GM18508 (cell line): ENCODE measurements around the gene ACTG1.
"Not testable (repeated sequence)": the region's sequence is repeated elsewhere in the genome, so short reads cannot be mapped to it uniquely, and the experiment has no call there.

Experiments used
- ATAC-seq: cut with Tn5 transposase; IDR thresholded peaks from one replicate; pipeline ENCODE4 v1.9.1; 2021; ENCODE audit warnings: moderate number of reproducible peaks; ENCODE audit not compliant: insufficient read depth, unreplicated experiment

ACTG1 gene

DNA sequence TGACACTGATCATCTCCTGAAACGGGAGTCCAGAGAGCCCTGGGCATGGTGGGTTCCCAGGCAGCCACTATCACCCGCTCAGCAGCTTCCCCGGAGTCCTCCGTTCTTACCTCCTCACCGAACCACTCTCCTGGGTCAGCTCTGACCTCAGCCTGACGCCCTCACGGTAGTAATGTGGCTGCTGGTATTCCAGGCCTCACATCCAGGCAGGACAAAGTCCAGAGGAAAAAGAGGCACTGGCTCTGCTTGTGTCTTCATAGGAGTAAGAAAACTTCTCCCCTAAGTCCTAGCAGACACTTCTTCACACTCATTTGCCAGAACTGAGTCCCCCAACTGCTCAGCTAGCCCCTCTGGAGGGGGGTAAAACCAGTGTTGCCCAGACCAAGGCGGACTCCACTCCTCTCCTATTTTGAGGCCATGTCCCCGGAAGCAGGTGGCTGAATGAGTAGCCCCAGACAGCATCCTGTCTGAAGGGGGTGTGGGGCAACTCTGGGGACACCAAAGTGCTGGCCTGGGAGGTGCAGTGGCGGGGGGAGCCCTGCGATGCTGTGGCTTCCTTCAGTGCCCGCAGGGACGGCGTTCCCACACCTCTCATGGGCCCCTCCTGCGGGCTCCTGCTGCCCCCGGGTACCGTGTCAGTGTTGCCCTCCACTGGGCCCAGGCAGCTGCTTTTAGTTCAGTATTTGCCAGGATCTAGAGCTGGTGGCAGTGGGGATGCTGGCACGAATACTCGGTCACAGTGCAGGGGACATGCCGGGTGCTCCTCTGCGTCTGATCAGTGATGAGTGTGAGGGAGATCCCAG, 20.9 kb upstream of the ACTG1 start:
- ATAC-seq: no peak

GRCh38 chr17:81532490-81533287, 20.1 kb upstream of the ACTG1 start:
- no peak for ATAC-seq

DNA sequence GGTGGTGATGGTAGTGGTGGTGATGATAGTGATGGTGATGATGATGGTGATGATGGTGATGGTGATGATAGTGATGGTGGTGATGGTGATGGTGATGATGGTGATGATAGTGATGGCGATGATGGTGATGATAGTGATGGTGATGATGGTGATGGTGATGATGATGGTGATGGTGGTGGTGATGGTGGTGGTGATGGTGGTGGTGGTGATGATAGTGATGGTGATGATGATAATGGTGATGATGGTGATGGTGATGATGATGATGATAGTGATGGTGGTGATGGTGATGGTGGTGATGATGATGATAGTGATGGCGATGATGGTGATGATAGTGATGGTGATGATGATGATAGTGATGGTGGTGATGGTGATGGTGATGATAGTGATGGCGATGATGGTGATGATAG, 19.4 kb upstream of the ACTG1 start:
- not testable (repeated sequence) for ATAC-seq

DNA sequence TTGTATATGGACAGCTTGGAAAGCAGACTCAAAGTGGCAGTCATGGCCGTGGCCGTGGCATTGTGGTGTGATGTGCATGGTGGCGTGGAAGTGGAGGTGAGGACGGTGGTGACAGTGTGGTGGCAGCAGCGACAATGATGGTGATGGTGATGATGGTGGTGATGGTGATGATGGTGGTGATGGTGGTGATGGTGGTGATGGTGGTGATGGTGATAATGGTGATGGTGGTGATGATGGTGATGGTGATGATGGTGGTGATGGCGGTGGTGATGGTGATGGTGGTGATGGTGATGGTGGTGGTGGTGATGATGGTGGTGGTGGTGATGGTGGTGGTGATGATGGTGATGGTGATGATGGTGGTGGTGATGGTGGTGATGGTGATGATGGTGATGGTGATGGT, 18.4 kb upstream of the ACTG1 start:
- not testable (repeated sequence) for ATAC-seq

DNA sequence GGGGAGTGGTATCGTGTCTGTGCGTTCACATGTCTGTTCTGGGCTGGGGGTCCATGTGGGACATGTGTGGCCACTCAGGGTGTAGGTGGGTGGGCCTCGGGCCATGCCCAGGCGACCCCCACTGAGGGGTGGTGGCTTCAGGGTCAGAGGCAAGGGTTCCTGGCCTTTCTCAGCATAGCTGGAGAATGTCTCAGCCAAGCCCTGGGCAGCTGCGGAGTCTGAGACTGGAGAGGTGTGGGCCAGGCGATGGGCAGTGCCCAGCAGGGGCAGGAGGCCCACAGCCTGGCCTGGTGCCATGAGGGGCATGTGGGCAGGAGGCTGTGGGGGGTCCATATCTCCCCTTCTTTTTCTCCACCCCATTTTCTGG, 16.8 kb upstream of the ACTG1 start:
- ATAC-seq: no peak

DNA sequence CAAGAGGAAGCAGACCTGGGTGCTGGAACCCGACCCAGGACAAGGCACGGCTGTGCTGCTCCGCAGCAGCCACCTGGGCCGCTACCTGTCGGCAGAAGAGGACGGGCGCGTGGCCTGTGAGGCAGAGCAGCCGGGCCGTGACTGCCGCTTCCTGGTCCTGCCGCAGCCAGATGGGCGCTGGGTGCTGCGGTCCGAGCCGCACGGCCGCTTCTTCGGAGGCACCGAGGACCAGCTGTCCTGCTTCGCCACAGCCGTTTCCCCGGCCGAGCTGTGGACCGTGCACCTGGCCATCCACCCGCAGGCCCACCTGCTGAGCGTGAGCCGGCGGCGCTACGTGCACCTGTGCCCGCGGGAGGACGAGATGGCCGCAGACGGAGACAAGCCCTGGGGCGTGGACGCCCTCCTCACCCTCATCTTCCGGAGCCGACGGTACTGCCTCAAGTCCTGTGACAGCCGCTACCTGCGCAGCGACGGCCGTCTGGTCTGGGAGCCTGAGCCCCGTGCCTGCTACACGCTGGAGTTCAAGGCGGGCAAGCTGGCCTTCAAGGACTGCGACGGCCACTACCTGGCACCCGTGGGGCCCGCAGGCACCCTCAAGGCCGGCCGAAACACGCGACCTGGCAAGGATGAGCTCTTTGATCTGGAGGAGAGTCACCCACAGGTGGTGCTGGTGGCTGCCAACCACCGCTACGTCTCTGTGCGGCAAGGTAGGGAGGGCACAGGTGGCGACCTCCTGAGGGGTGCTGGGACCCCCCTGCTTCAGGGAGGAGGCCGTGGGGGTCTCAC, 16.2 kb upstream of the ACTG1 start:
- ATAC-seq: no peak

DNA sequence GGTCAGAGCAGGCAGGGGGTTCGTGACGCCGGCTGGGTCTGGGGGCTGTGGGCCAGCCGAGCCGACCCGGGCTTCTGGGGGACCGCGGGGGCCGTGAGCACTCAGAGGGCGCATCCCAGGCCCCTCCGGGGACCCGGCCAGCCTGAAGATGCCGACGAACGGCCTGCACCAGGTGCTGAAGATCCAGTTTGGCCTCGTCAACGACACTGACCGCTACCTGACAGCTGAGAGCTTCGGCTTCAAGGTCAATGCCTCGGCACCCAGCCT, 15.7 kb upstream of the ACTG1 start:
- ATAC-seq: no peak

DNA sequence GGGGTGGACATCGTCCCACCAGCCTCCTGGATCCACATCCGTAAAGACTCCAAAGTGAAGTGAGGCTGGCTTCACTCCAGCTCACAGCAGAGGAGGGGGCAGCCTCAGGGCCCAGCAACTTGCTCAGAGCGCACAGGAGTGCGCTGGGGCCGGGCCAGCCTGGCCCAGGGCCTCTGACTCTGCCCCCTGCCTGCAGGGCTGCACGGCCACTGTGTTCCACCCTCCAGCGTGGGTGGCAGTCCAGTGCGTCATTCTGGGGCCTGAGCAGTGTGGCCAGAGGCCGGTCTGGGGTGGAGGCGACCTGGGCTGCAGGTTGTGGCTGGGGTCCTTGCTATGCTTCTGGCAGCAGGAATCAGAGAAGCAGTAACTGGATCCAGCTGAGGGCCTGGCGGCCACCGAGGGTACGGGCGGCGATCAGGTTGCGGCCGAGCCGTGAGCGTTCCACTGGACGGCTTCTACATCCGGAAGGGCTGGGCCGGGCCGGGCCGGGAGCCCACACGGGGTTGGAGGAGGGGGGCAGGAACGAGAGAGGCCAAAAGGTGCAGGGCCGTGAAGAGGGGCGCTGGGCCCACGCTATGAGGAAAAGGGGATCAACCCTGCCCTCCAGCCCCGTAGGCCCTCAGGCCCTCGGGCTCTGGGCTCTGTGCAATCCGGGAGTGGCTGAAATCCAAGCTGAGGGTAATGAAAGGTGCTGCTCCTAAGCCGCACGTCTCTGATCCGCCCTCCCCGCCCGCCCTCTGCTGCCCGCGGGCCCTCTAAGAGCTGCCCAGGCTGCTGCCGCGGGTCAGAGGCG, 15.2 kb upstream of the ACTG1 start, which contains the start of gene FSCN2:
Gene FSCN2, plus strand, starts transcription at position 787 of the 793 bp plus-strand sequence. CDS start 155 bp downstream, outside the sequence.
- no peak for ATAC-seq

DNA sequence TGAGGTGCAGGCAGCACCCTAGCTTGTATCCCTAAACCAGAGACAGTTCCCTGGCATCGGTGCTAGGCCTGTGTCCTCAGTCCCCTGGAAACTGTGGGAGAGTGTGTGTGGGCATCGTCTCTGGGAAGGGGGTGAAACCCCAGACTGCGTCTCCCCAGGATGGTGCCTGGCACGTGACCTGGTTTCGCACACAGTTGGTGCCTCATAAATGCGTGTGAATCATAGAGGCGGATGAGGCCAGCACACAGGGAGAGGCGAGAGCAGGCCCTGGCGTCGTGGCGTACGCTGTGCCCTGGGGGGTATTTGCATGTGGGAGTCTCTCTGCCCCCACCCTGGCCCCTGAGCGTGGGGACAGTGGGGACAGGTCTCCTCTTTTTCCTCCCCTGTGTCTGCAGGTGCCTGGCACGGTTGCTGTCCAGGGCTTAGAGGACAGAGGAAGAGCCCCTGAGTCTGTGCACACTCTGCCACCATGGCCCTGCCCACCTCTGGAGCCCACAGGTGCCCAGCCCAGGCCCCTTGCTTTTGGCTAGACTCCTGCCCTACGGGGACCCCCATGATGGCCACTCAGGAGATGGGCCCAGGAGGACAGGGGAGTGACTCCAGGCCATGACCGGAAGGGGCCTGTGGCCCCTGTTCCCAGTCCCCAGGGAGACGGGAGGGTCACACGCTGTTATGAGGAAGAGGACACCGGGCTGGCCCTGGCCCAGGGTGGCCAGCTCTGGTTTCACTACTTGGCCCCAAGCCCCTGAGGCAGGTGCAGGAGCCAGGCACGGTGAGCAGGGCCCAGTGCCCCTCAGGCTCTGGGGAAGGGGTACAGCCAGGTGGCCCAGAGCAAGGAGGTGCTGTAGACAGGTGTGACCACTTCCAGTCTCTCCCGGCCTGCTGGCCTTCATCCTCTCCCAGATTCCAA, 14.3 kb upstream of the ACTG1 start:
- no peak for ATAC-seq

- no peak for ATAC-seq
Measured at GRCh38 chr17:81524865-81525159, 12.2 kb upstream of the ACTG1 start.

DNA sequence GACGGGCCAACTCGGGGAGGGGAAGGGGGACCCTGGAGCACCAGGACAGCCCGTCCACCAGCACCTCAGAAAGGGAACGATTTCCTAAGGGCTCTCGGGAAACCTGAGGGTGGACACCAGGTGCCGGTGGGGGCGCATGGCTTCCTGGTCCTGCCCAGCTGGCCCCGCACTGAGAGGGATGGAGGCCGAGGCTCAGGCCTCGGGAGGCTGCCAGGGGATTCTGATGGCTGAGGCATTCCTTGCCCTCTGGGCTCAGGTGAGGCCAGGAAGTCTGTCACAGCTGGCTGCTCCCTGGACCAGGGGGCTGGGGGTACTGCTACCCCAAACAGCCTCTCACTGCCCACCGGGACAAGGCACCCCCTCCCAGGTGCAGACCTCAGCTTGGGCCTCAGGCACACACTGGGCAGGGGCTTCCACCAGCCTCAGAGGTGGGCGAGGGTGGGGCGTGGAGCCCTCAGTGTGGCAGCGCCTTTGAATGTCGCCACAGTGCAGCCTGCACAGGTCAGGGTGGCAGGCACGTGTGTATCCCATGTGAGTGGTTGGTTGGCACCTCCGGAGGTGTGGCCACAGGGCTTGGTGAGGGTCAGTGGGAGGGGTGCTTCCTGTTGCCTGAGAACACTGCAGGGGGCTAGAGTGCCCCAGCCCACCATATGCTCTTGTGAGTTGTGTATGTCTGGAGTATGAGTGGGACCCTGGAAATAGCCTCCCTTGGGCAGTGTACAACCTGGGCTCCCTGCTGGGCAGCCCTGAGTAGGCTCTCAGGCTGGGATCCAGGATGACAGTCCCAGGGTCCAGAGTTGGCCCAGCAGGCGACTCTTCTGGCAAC, 11.7 kb upstream of the ACTG1 start:
- no peak for ATAC-seq

DNA sequence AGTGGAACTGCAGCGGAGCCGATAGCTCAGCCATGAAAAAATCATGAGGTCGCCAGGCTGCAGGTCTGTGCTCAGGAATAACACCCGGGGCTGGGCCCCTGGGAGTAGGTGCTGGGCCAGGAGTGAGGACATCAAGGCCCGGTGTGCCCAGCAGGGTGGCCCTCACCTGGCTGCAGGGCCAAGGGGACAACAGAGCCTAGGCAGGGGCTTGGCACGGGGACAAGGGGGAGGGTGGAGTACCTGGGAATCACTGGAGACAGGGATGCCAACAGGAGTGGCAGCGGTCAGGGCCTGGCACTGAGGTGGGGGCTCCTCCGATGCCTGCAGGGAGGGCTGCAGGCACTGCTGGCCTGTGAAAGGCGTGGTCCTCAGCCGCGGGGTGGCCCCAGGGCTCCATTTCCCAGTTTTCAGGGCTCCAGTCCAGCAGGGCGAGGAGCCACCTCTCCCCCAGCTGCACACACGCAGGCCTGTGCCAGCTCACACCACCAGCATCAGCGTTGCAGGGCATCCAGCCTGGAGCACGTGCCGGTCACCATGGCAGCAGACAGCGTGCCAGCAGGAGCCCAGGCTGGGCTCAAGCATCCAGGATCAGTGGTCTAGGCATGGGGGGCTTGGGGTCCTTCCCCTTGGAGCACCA, 10.9 kb upstream of the ACTG1 start:
- ATAC-seq: no peak

- ATAC-seq: no peak
Measured at GRCh38 chr17:81522491-81523401, 10.1 kb upstream of the ACTG1 start.

DNA sequence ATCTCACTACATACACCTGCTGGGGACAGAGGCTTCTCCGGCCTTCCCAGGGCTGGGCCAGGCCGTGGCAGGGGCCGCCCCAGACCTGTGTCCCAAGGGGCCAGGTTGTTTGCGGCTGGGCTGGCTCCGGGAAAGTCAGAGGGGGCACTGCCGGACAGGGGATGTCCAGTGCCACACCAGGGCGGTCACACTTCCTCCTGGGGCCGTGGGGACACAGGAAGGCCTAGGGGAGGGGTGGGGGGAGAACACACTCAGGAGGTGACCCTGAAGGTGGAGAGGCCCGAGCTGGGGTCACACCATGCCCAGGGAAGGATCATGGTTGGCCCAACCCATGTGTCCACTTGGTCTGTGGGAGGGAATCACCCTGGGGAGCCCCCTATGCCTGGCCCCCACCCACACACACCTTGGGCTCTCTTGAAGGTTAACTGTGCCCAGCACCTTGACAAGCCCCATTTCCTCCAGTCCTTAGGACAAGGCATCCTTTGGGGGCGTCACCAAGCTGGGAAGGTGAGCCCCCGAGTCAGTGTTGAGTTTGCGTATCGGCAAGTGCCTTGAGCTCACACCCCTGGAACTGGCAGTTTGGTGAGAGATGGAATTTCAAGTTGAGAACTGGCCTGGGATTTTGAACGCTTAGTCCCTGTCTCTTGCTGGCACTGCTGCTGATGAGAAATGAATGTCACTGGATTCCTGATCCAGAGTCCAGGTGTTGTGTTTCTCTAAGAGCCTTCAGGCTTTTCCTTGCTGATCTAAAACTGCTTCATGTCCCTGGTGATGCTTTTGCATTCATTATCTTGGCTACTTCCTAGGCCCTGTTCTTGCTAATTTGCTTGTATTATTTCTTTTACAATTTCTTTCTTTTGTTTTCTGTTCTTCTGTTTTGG, 7.7 kb upstream of the ACTG1 start:
- no peak for ATAC-seq

- no peak for ATAC-seq
Measured at GRCh38 chr17:81519284-81520020, 6.9 kb upstream of the ACTG1 start.
